Measurements from ENCODE around the gene KRT20. TPM values are rescaled to one million over a fixed set of nuclear protein-coding genes. Genes with fewer than 3 reads are reported as not detected.

Gene KRT20
- total and polyA plus RNA-seq, 9 of the 15 experiments (the other 6 are each of a cell fraction or from before 2014, with no cell fraction given): 0.44 TPM; not detected in 8

DNA sequence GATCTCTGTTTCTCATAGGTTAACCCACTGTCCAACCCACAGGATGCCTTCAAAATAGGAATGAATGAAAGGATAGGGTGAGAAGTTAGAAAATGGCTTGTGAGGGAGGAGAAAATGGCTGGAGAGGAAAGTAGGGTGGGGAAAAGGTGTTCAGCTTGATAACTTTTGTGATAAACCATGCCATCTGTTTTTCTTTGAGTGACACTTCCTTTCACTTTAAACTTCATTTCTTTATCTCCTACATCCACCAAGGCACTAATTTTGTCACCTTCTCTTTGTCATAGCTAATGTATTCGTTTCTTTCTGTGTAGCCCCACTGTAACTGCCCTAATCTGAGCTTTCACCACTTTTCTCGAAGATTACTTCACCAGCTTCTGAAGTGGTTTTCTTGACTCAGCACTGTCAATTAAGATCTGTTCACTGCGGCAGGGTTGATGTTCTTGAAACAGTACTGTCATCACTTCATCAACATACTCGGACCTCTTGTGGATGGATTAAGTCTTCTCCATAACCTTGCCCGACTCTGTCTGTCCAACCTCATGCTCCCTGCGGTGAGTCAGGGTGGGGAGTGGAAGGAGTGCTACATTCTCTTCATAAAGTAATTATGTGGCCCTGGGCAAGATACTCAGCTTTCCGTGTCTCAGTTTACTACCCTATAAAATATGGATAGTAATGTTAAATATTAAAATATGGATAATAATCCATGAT is 57.1 kb downstream of the KRT20 start (continued):
- TF ChIP-seq FOXA3 (CRISPR knock-in tag; conservative IDR thresholded peaks at IDR 0.05 in 1 of 2, IDR thresholded peaks at IDR 0.05 in 1 of 2) (peak in 1 of 2 experiments; percentile 52; a peak in 1 of 4 replicates), ARNT (IDR thresholded peaks at IDR 0.05) (peak; percentile 96 to 99), UBTF (IDR thresholded peaks at IDR 0.05; ENCODE audit: borderline replicate concordance in 1 of 2, low read depth in 2 of 2, low read length in 2 of 2) (0 out of 4 replicates have a peak, but pooled peaks of 1 of the 2 experiments have one; percentile 63), ATF6 (CRISPR knock-in tag; IDR thresholded peaks at IDR 0.05) (no peak), FOXK2 (conservative IDR thresholded peaks at IDR 0.05 in 1 of 2, IDR thresholded peaks at IDR 0.05 in 1 of 2; ENCODE audit: low read depth in 2 of 2) (peak; percentile 52 to 69; a peak in 3 of 4 replicates), SMAD1 (IDR thresholded peaks at IDR 0.05; ENCODE audit: low read depth, low read length, partially characterized antibody) (peak; percentile 38), MBD2 (IDR thresholded peaks at IDR 0.05; ENCODE audit: borderline replicate concordance, low read depth) (peak; percentile 64; the same call in 1 of the 2 replicates), NR2C2 (CRISPR knock-in tag; IDR thresholded peaks at IDR 0.05) (no peak), NR2C2 (tag; IDR thresholded peaks at IDR 0.05) (peak; percentile 79), CREB1 (IDR thresholded peaks at IDR 0.05) (peak; percentile 63; the same call in 1 of the 2 replicates), CREB1 (CRISPR knock-in tag; IDR thresholded peaks at IDR 0.05) (no peak), HMBOX1 (IDR thresholded peaks at IDR 0.05) (peak; percentile 97), ZEB2 (IDR thresholded peaks at IDR 0.05) (peak; percentile 99), ERF (CRISPR knock-in tag; IDR thresholded peaks at IDR 0.05) (no peak), TRIM28 (IDR thresholded peaks at IDR 0.05) (peak; percentile 81), KHSRP (IDR thresholded peaks at IDR 0.05) (peak; percentile 81), MEIS2 (IDR thresholded peaks at IDR 0.05; ENCODE audit: partially characterized antibody) (peak; percentile 99), CHD1 (IDR thresholded peaks at IDR 0.05; ENCODE audit: low read length) (no peak), E4F1 (CRISPR knock-in tag; IDR thresholded peaks at IDR 0.05; ENCODE audit: borderline replicate concordance) (no peak), SETDB1 (IDR thresholded peaks at IDR 0.05; ENCODE audit: low read length) (no peak), CAMTA2 (CRISPR knock-in tag; conservative IDR thresholded peaks at IDR 0.05) (no peak), ZNF408 (CRISPR knock-in tag; IDR thresholded peaks at IDR 0.05; ENCODE audit: low read depth) (no peak)
